CD4-positive, alpha-beta memory T cell (primary cell): ENCODE data around the gene TXNRD1. TPM values are rescaled to one million over a fixed set of nuclear protein-coding genes. Genes with fewer than 3 reads are reported as not detected.
"Not testable (repeated sequence)": the region's sequence is repeated elsewhere in the genome, so short reads cannot be mapped to it uniquely, and the experiment has no call there.

Experiments
- CTCF ChIA-PET: fragments of 350-600 bp; sonication (Branson Sonifier 250); formaldehyde crosslinking; loops from one replicate; lab custom pipeline; 2021; ENCODE audit warnings: inconsistent platforms; ENCODE audit not compliant: partially characterized antibody; lab: Charles Lee
- POLR2A ChIA-PET: fragments of 350-600 bp; sonication (Branson Sonifier 250); formaldehyde crosslinking; loops from one replicate; lab custom pipeline; 2021; ENCODE audit not compliant: partially characterized antibody; lab: Charles Lee
- DNase-seq, 5 donors: peaks; one replicate each; pipeline versions ENCODE4 v3.0.0 to v3.0.0-alpha.2; 2020 to 2022; ENCODE audit warnings: mixed read lengths in 1 of 5
- H3K27ac ChIP-seq: one replicate; pipeline ENCODE4 v1.7.0; 2013; ENCODE audit warnings: low read depth, low read length
- H3K27me3 ChIP-seq: 2 replicates; pipeline ENCODE4 v1.7.0; 2013; ENCODE audit warnings: mild to moderate bottlenecking, low read length, moderate library complexity; ENCODE audit not compliant: insufficient read depth
- H3K36me3 ChIP-seq: 2 replicates; pipeline ENCODE4 v1.7.0; 2013; ENCODE audit warnings: mild to moderate bottlenecking, low read length, moderate library complexity; ENCODE audit not compliant: insufficient read depth
- H3K4me1 ChIP-seq: 2 replicates; pipeline ENCODE4 v1.7.0; 2013; ENCODE audit warnings: mild to moderate bottlenecking, low read length, moderate library complexity; ENCODE audit not compliant: insufficient read depth
- H3K4me3 ChIP-seq, 2 donors: one replicate each; pipeline ENCODE4 v1.7.0; 2013; ENCODE audit warnings: low read length in 2 of 2, mild to moderate bottlenecking in 1 of 2
- H3K9me3 ChIP-seq, 2 donors: one replicate each; pipeline ENCODE4 v1.7.0; 2013; ENCODE audit warnings: low read length in 2 of 2, control low read depth in 1 of 2; ENCODE audit not compliant: control insufficient read depth in 1 of 2
- H3K27ac Mint-ChIP-seq, 7 donors: one replicate each; pipeline ENCODE4 v1.8.0; 2020 to 2021; ENCODE audit warnings: mixed read lengths in 7 of 7, mild to moderate bottlenecking in 6 of 7, inconsistent platforms in 3 of 7, moderate library complexity in 3 of 7
- H3K27me3 Mint-ChIP-seq, 2 donors: one replicate each; pipeline ENCODE4 v1.8.0; 2020 to 2021; ENCODE audit warnings: mixed read lengths in 2 of 2
- H3K36me3 Mint-ChIP-seq, 2 donors: one replicate each; pipeline ENCODE4 v1.8.0; 2020 to 2021; ENCODE audit warnings: mixed read lengths in 2 of 2, inconsistent platforms in 1 of 2, mild to moderate bottlenecking in 1 of 2
- H3K4me1 Mint-ChIP-seq, 4 donors: one replicate each; pipeline ENCODE4 v1.8.0; 2020 to 2021; ENCODE audit warnings: mixed read lengths in 4 of 4, mild to moderate bottlenecking in 1 of 4
- H3K4me3 Mint-ChIP-seq, 8 donors: one replicate each; pipeline ENCODE4 v1.8.0; 2020 to 2021; ENCODE audit warnings: mixed read lengths in 8 of 8, mild to moderate bottlenecking in 7 of 8, moderate library complexity in 6 of 8, inconsistent platforms in 3 of 8
- H3K9me3 Mint-ChIP-seq, 8 donors: one replicate each; pipeline ENCODE4 v1.8.0; 2020 to 2021; ENCODE audit warnings: mixed read lengths in 8 of 8, mild to moderate bottlenecking in 5 of 8, inconsistent platforms in 3 of 8, moderate library complexity in 1 of 8
- intact Hi-C: fragments of 100-400 bp; cut with micrococcal nuclease; formaldehyde crosslinking; loops from one replicate; pipeline ENCODE4 v1.15.1; 2023
- polyA plus RNA-seq, 2 donors: library from polyadenylated mRNA; unstranded; fragments of 300-500 nt; fragmentation: Illumina TruSeq; gene quantifications; one replicate each; pipeline ENCODE4 v1.2.3, GENCODE V29; 2021
- total RNA-seq, 2 experiments: library from RNA; stranded (reverse); gene quantifications; one replicate each; pipeline ENCODE4 v1.2.3, GENCODE V29; 2021

The TXNRD1 gene
- total and polyA plus RNA-seq, 4 experiments from 2014 or later, result 32.2 to 64.5 (median 46.7) TPM

DNA sequence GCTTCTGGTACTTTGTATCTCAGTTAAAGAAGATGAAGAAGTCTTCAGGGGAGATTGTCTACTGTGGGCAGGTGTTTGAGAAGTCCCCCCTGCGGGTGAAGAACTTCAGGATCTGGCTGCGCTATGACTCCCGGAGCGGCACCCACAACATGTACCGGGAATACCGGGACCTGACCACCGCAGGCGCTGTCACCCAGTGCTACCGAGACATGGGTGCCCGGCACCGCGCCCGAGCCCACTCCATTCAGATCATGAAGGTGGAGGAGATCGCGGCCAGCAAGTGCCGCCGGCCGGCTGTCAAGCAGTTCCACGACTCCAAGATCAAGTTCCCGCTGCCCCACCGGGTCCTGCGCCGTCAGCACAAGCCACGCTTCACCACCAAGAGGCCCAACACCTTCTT is 49.9 kb downstream of the TXNRD1 start:
- intact Hi-C loops, H3K4me1 ChIP-seq, H3K4me3 Mint-ChIP-seq, H3K4me3 ChIP-seq, H3K27me3 Mint-ChIP-seq, H3K27ac ChIP-seq, H3K36me3 ChIP-seq, DNase-seq, H3K9me3 Mint-ChIP-seq, H3K27ac Mint-ChIP-seq, CTCF ChIA-PET, H3K4me1 Mint-ChIP-seq, H3K9me3 ChIP-seq, H3K27me3 ChIP-seq, POLR2A ChIA-PET, H3K36me3 Mint-ChIP-seq: not testable (repeated sequence)

DNA sequence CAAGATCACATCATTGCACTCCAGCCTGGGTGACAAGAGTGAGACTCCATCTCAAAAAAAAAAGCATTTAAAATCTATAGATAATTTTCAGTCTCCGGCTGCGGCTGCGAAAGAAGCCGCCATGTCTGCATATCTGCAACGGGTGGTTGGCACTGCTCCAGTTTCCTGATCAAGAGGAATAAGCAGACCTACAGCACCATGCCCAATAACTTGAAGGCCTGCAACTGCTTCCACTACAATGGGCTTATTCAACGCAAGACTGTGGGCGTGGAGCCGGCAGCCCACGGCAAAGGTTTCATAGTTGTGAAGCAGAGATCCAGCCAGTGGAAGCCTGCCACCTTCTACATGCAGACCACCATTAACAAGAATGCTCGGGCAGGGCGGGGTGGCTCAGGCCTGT is 57.4 kb downstream of the TXNRD1 start:
- Mint-ChIP-seq H3K36me3 (no peaks in the 10 kb centered on the region), H3K9me3 (no peaks in the 10 kb centered on the region), H3K27ac (no peak overlapping the region), H3K4me3 (no peak overlapping the region), H3K27me3 (peaks cover 0 to 2% of the 10 kb centered on the region in 2 donors), H3K4me1 (peaks cover 6 to 9% (median 8%) of the 10 kb centered on the region in 4 donors)
- Histone ChIP-seq H3K36me3 (no peaks in the 10 kb centered on the region), H3K9me3 (no peaks in the 10 kb centered on the region), H3K4me3 (no peak overlapping the region), H3K27me3 (no peaks in the 10 kb centered on the region), H3K4me1 (peaks cover 4% of the 10 kb centered on the region), H3K27ac (no peak overlapping the region)
- CTCF ChIA-PET, result no interaction called here
- no peak for DNase-seq
- intact Hi-C loops, result no loop called here
- POLR2A ChIA-PET, result no interaction called here

DNA sequence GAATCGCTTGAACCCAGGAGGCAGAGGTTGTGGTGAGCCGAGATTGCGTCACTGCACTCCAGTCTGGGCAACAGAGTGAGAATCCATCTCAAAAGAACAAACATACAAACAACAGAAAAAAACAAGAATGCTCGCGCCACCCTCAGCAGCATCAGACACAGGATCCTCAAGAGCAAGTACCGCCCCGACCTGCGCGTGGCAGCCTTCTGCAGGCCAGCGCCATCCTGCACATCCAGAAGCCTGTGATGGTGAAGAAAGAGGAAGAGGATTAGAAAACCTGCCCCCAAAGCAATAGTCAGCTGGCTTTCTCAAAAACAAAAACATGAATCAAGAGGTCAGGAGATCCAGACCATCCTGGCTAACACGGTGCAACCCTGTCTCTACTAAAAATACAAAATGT is 57.9 kb downstream of the TXNRD1 start:
- Mint-ChIP-seq H3K27me3 (peaks cover 0 to 2% of the 10 kb centered on the region in 2 donors), H3K4me3 (no peak overlapping the region), H3K36me3 (no peaks in the 10 kb centered on the region), H3K9me3 (no peaks in the 10 kb centered on the region), H3K27ac (no peak overlapping the region), H3K4me1 (peaks cover 6 to 9% (median 8%) of the 10 kb centered on the region in 4 donors)
- DNase-seq, result no peak
- Histone ChIP-seq H3K27me3 (no peaks in the 10 kb centered on the region), H3K4me1 (peaks cover 4% of the 10 kb centered on the region), H3K36me3 (no peaks in the 10 kb centered on the region), H3K9me3 (no peaks in the 10 kb centered on the region), H3K4me3 (no peak overlapping the region), H3K27ac (no peak overlapping the region)
- intact Hi-C loops, result no loop called here
- ChIA-PET CTCF (no interaction called here), POLR2A (no interaction called here)

DNA sequence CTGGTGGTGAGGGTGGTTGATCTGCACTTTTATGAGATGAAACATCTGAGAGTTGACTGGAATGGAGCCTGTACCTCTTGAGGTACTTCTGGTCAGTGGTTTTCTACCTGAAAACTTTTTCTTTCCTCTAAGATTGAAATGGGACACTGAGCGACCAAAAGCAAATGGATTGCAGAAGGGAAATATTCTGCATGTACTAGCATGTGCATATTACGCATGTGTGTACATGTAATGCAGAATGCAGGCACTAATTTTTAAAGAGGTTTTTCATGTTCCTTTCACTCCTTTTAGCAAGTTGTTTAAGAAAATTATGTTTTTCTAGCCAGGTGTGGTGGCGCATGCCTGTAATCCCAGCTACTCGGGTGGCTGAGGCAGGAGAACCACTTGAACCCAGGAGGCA is 59.2 kb downstream of the TXNRD1 start:
- ChIA-PET POLR2A (no interaction called here), CTCF (interaction anchor here (1.1 kb wide), 1 partner anchor 13 kb away, joined by 8 read pairs; no protein-coding TSS in a partner anchor)
- H3K9me3 Mint-ChIP-seq, result no peaks in the 10 kb centered on the region
- peaks cover 2 to 4% of the 10 kb centered on the region in 2 donors for H3K27me3 Mint-ChIP-seq
- H3K4me3 Mint-ChIP-seq, result no peak overlapping the region
- H3K4me1 Mint-ChIP-seq, result peaks cover 6 to 9% (median 8%) of the 10 kb centered on the region in 4 donors
- Histone ChIP-seq H3K27ac (no peak overlapping the region), H3K36me3 (no peaks in the 10 kb centered on the region), H3K4me1 (peaks cover 4% of the 10 kb centered on the region), H3K27me3 (no peaks in the 10 kb centered on the region), H3K4me3 (no peak overlapping the region), H3K9me3 (no peaks in the 10 kb centered on the region)
- intact Hi-C loops, result no loop called here
- no peak for DNase-seq
- no peaks in the 10 kb centered on the region for H3K36me3 Mint-ChIP-seq
- no peak overlapping the region for H3K27ac Mint-ChIP-seq

DNA sequence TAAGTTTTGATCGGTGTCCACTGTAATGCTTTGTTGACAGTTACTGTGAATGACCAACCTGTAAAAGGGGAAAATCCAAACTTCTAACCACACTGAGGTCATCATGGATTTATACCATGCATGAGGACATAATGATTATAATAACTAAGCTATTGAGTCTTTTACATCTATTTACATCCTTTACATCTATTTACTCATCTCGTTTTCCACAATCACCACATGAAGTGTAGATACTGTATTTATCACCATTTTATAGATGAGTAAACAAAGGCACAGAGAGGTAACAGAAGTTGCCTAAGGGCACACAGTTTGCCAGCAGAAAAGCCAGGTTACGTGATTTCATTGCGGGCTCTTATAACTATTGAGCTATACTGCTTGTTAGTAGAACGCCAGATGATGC is 60.1 kb downstream of the TXNRD1 start:
- Mint-ChIP-seq H3K36me3 (no peaks in the 10 kb centered on the region), H3K27me3 (peaks cover 6% of the 10 kb centered on the region in 2 donors), H3K4me1 (peaks cover 6 to 9% (median 8%) of the 10 kb centered on the region in 4 donors), H3K27ac (peak overlapping the region in 2 of 7 donors; percentile 42 to 81), H3K9me3 (no peaks in the 10 kb centered on the region), H3K4me3 (peak overlapping the region in 4 of 8 donors; percentile 4 to 82 (median 74))
- intact Hi-C loops, result no loop called here
- no peak overlapping the region for H3K27ac ChIP-seq
- H3K4me3 ChIP-seq, result no peak overlapping the region
- no peak for DNase-seq
- peaks cover 4% of the 10 kb centered on the region for H3K4me1 ChIP-seq
- no peaks in the 10 kb centered on the region for H3K9me3 ChIP-seq
- ChIA-PET POLR2A (no interaction called here), CTCF (interaction anchor here (0.9 to 1.5 kb wide), 2 partner anchors 11 to 12 kb away, joined by 3 to 5 read pairs; no protein-coding TSS in a partner anchor)
- no peaks in the 10 kb centered on the region for H3K27me3 ChIP-seq
- H3K36me3 ChIP-seq, result no peaks in the 10 kb centered on the region

DNA sequence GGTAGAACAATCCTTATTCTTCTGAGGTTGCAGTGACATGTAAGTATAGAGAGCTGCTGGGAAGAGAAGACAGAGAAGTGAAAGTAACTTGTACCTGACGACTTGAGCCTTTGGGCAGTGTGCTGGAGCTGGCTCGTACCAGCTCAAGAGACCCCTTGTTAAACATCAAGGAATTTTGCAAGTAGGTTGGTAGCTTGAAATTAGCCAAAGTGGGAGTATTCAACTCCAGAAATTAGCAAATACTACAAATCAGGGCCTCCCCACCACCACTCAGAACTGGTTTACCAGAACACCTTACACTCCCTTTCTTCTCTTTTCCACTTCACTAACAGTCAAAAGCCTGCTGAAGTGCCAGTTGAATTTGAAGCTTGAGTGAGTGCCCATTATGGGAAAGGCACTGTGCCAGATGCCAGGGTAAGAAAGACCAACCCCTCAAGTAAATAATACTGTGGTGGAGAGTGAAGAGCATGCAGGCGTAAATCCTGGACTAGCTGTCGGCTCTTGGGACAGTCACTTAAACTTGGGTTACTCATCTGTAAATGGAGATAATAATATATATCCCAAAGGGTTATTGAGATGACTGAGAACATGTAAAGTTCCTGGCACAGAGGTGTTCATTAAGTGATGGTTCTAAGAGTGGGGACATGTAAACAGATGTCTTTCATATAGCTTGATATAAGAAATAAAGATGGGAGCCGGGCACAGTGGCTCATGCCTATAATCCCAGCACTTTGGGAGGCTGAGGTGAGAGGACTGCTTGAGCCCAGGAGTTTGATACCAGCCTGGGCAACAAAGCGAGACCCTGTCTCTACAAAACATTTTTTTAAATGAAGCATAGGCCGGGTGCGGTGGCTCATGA is 60.9 kb downstream of the TXNRD1 start:
- DNase-seq, result no peak
- Mint-ChIP-seq H3K27ac (peak overlapping the region in 3 of 7 donors; percentile 52 to 83 (median 81)), H3K36me3 (no peaks in the 10 kb centered on the region), H3K27me3 (peaks cover 6 to 8% of the 10 kb centered on the region in 2 donors), H3K4me1 (peaks cover 6 to 9% (median 8%) of the 10 kb centered on the region in 4 donors), H3K4me3 (peak overlapping the region in 6 of 8 donors; percentile 45 to 82 (median 72)), H3K9me3 (no peaks in the 10 kb centered on the region)
- H3K27ac ChIP-seq, result no peak overlapping the region
- CTCF ChIA-PET, result interaction anchor here (0.6 to 1.5 kb wide), 3 partner anchors 10 to 61 kb away, joined by 3 to 5 read pairs (median 3); partner anchors contain the start of gene TXNRD1
- H3K9me3 ChIP-seq, result no peaks in the 10 kb centered on the region
- no peaks in the 10 kb centered on the region for H3K27me3 ChIP-seq
- no peak overlapping the region for H3K4me3 ChIP-seq
- H3K36me3 ChIP-seq, result no peaks in the 10 kb centered on the region
- POLR2A ChIA-PET, result interaction anchor here (1.5 kb wide), 1 partner anchor 10 kb away, joined by 6 read pairs; no protein-coding TSS in a partner anchor
- peaks cover 4% of the 10 kb centered on the region for H3K4me1 ChIP-seq
- intact Hi-C loops, result no loop called here

DNA sequence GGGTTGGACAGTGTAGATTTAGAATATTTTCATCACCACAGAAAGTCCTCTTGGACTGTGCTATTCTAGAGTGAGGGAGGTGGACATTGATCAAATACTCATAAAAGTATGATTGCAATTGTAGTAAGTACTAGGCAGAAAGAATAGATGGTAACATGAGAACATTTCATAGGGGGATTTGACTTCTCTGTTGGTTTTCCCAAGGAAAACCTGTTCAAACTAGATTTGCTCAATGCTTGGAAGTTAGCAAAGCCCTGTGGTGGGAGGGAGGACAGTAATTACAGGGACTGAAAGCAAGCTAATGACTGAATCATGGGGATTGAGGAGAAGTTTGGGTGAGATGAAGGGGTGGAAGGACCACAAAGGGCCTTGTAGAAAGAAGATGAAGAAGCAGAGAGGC is 63.6 kb downstream of the TXNRD1 start:
- ChIA-PET CTCF (no interaction called here), POLR2A (no interaction called here)
- Histone ChIP-seq H3K27ac (no peak overlapping the region), H3K36me3 (no peaks in the 10 kb centered on the region), H3K9me3 (no peaks in the 10 kb centered on the region), H3K4me3 (no peak overlapping the region), H3K4me1 (peaks cover 4% of the 10 kb centered on the region), H3K27me3 (no peaks in the 10 kb centered on the region)
- no peak overlapping the region for H3K4me3 Mint-ChIP-seq
- intact Hi-C loops, result no loop called here
- H3K36me3 Mint-ChIP-seq, result no peaks in the 10 kb centered on the region
- no peaks in the 10 kb centered on the region for H3K9me3 Mint-ChIP-seq
- DNase-seq, result no peak
- H3K27ac Mint-ChIP-seq, result no peak overlapping the region
- peaks cover 6 to 8% of the 10 kb centered on the region in 2 donors for H3K27me3 Mint-ChIP-seq
- peaks cover 6 to 9% (median 8%) of the 10 kb centered on the region in 4 donors for H3K4me1 Mint-ChIP-seq
